Parathyroid adenoma (tissue), 2 donors: ENCODE measurements around the gene AHDC1.
A peak's percentile ranks its signal among the peaks of the same experiment; 100 is the strongest.
"Not testable (repeated sequence)": the region's sequence is repeated elsewhere in the genome, so short reads cannot be mapped to it uniquely, and the experiment has no call there.

ENCODE experiments used
- H2AFZ ChIP-seq: fragments of 300-600 bp; sonication (generic); one replicate; pipeline ENCODE4 v1.7.0; 2017; ENCODE audit warnings: antibody characterized with exemption, mild to moderate bottlenecking
- H3K27ac ChIP-seq: fragments of 300-600 bp; sonication (generic); one replicate; pipeline ENCODE4 v1.7.0; 2017
- H3K27me3 ChIP-seq: fragments of 300-600 bp; sonication (generic); one replicate; pipeline ENCODE4 v1.7.0; 2017; ENCODE audit warnings: low read length; ENCODE audit not compliant: control insufficient read depth, insufficient read depth
- H3K36me3 ChIP-seq: fragments of 300-600 bp; sonication (generic); one replicate; pipeline ENCODE4 v1.7.0; 2017; ENCODE audit warnings: low read length; ENCODE audit not compliant: control insufficient read depth, insufficient read depth
- H3K4me1 ChIP-seq: fragments of 300-600 bp; sonication (generic); one replicate; pipeline ENCODE4 v1.7.0; 2017; ENCODE audit warnings: control low read depth
- H3K4me2 ChIP-seq: fragments of 300-600 bp; sonication (generic); one replicate; pipeline ENCODE4 v1.7.0; 2017; ENCODE audit warnings: low read length
- H3K4me3 ChIP-seq: fragments of 300-600 bp; sonication (generic); one replicate; pipeline ENCODE4 v1.7.0; 2017; ENCODE audit warnings: low read depth, low read length
- H3K79me2 ChIP-seq: fragments of 300-600 bp; sonication (generic); one replicate; pipeline ENCODE4 v1.7.0; 2017; ENCODE audit warnings: control low read depth
- H3K9ac ChIP-seq: fragments of 300-600 bp; sonication (generic); one replicate; pipeline ENCODE4 v1.7.0; 2017; ENCODE audit warnings: mild to moderate bottlenecking
- H3K9me3 ChIP-seq: fragments of 300-600 bp; sonication (generic); one replicate; pipeline ENCODE4 v1.7.0; 2017; ENCODE audit warnings: low read length; ENCODE audit not compliant: control insufficient read depth
- CTCF ChIP-seq: fragments of 300-600 bp; sonication (generic); IDR thresholded peaks from one replicate; pipeline ENCODE4 v1.7.0; 2017; ENCODE audit warnings: antibody characterized with exemption, mild to moderate bottlenecking
- donor health status: primary hyperparathyroidism.

The AHDC1 gene

GRCh38 chr1:27504588-27505419 is 99.1 kb downstream of the AHDC1 start:
- Histone ChIP-seq H2AFZ (peak overlapping the region; percentile 81), H3K79me2 (no peaks in the 10 kb centered on the region), H3K4me2 (peak overlapping the region; percentile 45), H3K36me3 (no peaks in the 10 kb centered on the region), H3K27me3 (no peaks in the 10 kb centered on the region), H3K9ac (no peak overlapping the region), H3K9me3 (no peaks in the 10 kb centered on the region), H3K27ac (peak overlapping the region; percentile 83), H3K4me1 (peaks cover 9% of the 10 kb centered on the region), H3K4me3 (no peak overlapping the region)
- no peak for TF ChIP-seq CTCF

GRCh38 chr1:27503844-27504587 is 99.9 kb downstream of the AHDC1 start:
- Histone ChIP-seq H3K4me3 (no peak overlapping the region), H3K27ac (peak overlapping the region; percentile 83), H2AFZ (peak overlapping the region; percentile 81), H3K36me3 (no peaks in the 10 kb centered on the region), H3K79me2 (no peaks in the 10 kb centered on the region), H3K4me2 (peak overlapping the region; percentile 45), H3K27me3 (no peaks in the 10 kb centered on the region), H3K4me1 (peaks cover 9% of the 10 kb centered on the region), H3K9me3 (no peaks in the 10 kb centered on the region), H3K9ac (no peak overlapping the region)
- TF ChIP-seq CTCF = no peak

- no peak overlapping the region for H3K27ac ChIP-seq
- no peak for TF ChIP-seq CTCF
- peaks cover 9% of the 10 kb centered on the region for H3K4me1 ChIP-seq
- no peaks in the 10 kb centered on the region for H3K36me3 ChIP-seq
- no peak overlapping the region for H3K9ac ChIP-seq
- H3K9me3 ChIP-seq = no peaks in the 10 kb centered on the region
- H3K79me2 ChIP-seq = no peaks in the 10 kb centered on the region
- H3K4me2 ChIP-seq = no peak overlapping the region
- no peak overlapping the region for H3K4me3 ChIP-seq
- H3K27me3 ChIP-seq = no peaks in the 10 kb centered on the region
- no peak overlapping the region for H2AFZ ChIP-seq
Observed at GRCh38 chr1:27503033-27503432, 100.9 kb downstream of the AHDC1 start.

- H3K79me2 ChIP-seq, H3K4me3 ChIP-seq, H3K9ac ChIP-seq, H3K36me3 ChIP-seq, H3K4me2 ChIP-seq, H3K4me1 ChIP-seq, H3K27ac ChIP-seq, H3K9me3 ChIP-seq, H3K27me3 ChIP-seq, H2AFZ ChIP-seq: not testable (repeated sequence)
Observed at GRCh38 chr1:27501159-27501558, 102.8 kb downstream of the AHDC1 start.

GRCh38 chr1:27499142-27499541 is 104.8 kb downstream of the AHDC1 start:
- Histone ChIP-seq H3K27ac (no peak overlapping the region), H3K27me3 (no peaks in the 10 kb centered on the region), H3K9me3 (no peaks in the 10 kb centered on the region), H3K36me3 (no peaks in the 10 kb centered on the region), H3K4me2 (no peak overlapping the region), H3K4me1 (peaks cover 5% of the 10 kb centered on the region), H3K79me2 (no peaks in the 10 kb centered on the region), H3K4me3 (no peak overlapping the region), H3K9ac (no peak overlapping the region), H2AFZ (no peak overlapping the region)
- TF ChIP-seq CTCF = no peak
